GM12864 (cell line): Measurements from ENCODE around the gene ACTR8.

ENCODE experiments used
- DNase-seq: peaks from one replicate; pipeline ENCODE4 v3.0.0-alpha.2; 2011; ENCODE audit warnings: low read depth
- H3K4me3 ChIP-seq: 2 replicates; pipeline ENCODE4 v1.5.1; 2011; ENCODE audit warnings: mild to moderate bottlenecking, low read depth, low read length, control low read depth
- TF ChIP-seq, protein P1 (sequence below): IDR thresholded peaks from 2 replicates; pipeline ENCODE4 v1.5.1; 2011; ENCODE audit warnings: low read depth, mild to moderate bottlenecking, moderate library complexity, low read length, control low read depth, inconsistent platforms; ENCODE audit errors: missing control alignments

ACTR8 gene

DNA sequence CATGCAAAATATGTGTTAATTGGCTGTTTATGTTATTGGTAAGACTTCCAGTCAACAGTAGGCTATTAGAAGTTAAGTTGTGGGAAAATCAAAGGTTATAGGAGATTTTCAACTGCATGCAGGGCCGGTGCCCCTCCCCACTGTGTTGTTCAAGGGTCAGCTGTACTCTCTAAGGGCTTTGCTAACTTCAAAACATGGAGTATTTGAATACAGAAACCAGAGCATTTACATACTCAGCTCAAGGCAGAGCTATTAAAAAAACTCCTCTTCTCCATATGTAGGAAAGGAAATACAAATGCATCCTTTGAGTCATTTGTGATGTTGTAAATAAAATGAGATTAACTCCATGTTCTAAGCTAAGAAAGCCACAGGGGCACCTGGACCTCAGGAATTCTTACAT, 18.8 kb downstream of the ACTR8 start:
- DNase-seq = no peak
- TF ChIP-seq, protein P1, sequence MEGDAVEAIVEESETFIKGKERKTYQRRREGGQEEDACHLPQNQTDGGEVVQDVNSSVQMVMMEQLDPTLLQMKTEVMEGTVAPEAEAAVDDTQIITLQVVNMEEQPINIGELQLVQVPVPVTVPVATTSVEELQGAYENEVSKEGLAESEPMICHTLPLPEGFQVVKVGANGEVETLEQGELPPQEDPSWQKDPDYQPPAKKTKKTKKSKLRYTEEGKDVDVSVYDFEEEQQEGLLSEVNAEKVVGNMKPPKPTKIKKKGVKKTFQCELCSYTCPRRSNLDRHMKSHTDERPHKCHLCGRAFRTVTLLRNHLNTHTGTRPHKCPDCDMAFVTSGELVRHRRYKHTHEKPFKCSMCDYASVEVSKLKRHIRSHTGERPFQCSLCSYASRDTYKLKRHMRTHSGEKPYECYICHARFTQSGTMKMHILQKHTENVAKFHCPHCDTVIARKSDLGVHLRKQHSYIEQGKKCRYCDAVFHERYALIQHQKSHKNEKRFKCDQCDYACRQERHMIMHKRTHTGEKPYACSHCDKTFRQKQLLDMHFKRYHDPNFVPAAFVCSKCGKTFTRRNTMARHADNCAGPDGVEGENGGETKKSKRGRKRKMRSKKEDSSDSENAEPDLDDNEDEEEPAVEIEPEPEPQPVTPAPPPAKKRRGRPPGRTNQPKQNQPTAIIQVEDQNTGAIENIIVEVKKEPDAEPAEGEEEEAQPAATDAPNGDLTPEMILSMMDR = no peak
- no peak overlapping the region for H3K4me3 ChIP-seq

DNA sequence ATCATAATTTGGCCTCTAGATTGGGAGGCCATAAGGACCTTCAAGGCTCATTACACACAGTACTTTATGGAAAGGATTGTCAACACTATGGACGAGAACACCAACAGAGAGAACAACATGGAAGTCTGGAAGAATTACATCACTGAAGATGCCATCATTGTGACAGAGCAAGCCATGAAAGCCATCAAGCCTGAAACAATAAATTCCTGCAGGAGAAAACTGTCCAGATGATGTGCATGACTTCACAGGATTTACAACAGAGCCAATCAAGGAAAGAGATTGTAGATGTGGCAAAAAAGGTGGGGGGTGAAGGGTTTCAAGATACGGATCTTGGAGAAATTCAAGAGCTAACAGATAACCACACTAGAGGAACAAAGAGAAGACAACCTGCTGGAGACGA, 19.7 kb downstream of the ACTR8 start:
- no peak for DNase-seq
- no peak overlapping the region for H3K4me3 ChIP-seq
- TF ChIP-seq, protein P1 = no peak

DNA sequence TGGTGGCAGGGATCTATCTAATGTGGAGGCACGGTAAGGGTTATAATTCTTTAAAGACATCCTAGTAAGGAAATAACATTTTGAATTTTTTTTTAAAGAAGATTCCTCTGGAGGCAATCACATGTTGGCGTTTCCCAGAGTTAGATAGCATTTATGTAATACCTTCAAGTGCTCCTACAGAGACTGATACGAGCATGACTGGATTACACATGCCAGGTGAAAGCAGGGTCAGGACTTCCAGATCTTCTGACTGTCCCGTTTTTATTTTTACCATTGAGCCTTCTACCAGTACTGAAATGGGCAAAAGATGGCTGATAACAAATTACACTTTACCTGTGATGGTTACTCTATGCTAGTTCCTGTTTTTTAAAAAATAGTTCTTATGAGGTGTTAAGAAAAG, 21.8 kb downstream of the ACTR8 start:
- H3K4me3 ChIP-seq = no peak overlapping the region
- no peak for DNase-seq
- TF ChIP-seq, protein P1 = no peak

DNA sequence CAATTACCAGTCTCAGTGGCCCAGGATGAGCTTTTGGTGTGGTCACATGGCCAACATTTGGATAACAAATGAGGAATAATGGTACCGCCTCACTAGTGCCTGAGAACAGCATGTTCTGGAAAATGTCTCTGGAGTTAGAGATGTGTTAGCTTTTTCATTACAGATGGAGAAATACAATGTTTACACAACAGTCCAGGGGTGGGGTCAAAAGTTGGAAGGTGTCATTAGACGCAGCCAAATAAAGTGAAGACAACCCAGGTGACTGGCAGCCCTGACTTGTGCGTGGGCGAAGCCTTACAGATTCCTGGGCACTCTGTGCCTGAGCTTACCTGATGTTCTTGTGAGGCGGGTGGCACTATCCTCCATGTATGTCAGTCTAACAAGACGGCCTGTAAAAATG, 22.8 kb downstream of the ACTR8 start:
- TF ChIP-seq, protein P1 = no peak
- DNase-seq = no peak
- H3K4me3 ChIP-seq = no peak overlapping the region

DNA sequence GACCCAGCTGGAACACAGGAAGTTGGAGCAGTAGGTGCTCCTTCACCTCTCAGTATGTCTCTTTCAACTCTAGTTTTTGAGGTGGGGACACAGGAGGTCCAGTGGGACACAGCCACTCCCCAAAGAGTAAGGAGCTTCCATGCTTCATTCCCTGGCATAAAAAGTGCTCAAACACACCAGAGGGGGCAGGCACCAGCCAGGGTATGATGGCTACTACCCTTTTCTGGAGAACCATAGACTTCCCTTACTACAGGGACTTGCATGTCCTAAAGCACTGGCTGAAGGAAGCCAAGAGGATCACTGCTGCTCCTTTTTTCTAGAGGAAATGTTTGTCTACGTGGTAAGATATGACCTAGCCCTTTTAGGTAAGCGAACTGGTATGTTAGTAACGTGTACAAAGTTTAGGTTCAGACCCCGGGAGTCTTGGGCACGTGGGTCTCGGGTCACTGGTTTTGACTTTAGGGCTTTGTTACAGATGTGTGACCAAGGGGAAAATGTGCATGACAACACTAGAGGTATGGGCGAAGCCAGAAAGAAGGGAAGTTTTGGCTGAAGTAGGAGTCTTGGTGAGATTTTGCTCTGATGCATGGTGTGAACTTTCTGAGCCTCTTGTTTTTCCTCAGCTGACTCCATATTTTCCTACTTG, 23.7 kb downstream of the ACTR8 start:
- no peak for DNase-seq
- TF ChIP-seq, protein P1 = peak; percentile 7
- no peak overlapping the region for H3K4me3 ChIP-seq

DNA sequence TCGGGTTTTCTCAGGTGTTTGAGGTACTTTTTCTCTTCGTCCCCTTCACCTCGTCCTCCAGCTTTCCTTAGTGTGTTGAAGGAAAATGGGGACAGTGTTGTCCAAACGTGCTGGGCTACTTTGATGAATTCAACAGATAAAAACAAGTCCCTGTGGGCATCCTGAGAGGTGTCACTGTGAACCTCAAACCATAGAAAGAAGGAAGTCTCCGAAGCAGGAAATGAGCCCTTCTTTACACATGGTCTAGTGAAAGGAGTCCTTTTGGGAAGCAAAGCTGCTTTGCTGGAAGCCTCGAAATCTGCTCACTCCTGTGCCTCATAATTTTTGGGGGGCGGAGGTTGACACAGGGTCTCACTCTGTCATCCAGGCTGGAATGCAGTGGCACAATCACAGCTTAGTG, 25.0 kb downstream of the ACTR8 start:
- DNase-seq = no peak
- TF ChIP-seq, protein P1 = no peak
- no peak overlapping the region for H3K4me3 ChIP-seq

DNA sequence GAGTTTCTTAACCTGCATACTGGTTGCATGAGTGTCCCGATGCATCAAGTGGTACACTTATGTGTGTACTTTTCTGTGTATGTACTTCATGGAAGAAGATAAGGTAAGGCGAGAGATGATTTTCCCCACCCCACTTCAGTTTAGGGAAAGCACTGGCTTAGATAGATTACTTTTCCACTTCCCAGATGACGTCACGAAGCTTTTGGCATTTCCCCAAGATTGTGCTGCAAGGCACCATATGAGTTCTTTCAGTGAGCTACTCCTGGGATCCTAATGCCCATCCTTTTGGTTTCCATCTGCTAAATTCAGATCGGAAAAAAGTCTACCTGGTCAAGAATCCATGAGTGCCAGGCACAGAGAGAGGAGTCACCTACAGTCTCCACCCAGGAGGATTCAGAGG, 31.1 kb downstream of the ACTR8 start:
- H3K4me3 ChIP-seq = no peak overlapping the region
- TF ChIP-seq, protein P1 = no peak
- DNase-seq = no peak
